GM12873 (cell line): ENCODE results near the gene MESD.

ENCODE experiments used
- CTCF ChIP-seq: IDR thresholded peaks from 2 replicates; pipeline ENCODE4 v1.5.1; 2012; ENCODE audit warnings: low read depth, mild to moderate bottlenecking, moderate library complexity, low read length, control low read depth; ENCODE audit not compliant: insufficient read depth; ENCODE audit errors: missing control alignments

The MESD gene

DNA sequence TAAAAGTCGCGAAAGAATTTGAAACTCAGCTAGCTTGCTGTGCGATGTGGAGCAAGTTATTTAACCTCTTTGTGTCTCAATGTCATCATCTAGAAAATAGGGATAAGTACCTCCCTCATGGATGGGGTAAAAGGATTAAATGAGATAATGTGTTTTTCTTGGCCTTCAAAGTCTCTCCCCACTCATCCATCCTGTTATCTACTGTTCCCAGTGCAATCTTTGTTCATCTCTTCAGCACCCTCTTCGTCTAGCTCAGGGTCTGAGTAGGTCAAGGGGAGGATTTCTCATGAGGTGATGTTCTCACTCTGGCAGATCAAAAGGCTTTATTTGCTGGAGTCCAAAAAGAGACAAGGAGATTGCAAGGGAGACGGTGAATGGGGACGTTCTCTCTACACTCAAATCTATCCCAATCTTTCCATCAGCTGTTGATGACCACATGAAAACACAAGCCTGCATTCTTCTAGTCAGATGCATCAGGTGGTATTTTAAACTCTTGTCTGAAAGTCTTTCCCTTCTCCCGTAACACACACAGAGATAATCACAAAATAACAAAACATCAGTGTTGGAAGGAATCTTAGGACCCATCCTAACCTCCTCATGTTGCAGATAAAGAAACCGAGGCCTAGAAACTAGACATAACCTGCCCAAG, 1.3 kb downstream of the MESD start:
- no peak for TF ChIP-seq CTCF

DNA sequence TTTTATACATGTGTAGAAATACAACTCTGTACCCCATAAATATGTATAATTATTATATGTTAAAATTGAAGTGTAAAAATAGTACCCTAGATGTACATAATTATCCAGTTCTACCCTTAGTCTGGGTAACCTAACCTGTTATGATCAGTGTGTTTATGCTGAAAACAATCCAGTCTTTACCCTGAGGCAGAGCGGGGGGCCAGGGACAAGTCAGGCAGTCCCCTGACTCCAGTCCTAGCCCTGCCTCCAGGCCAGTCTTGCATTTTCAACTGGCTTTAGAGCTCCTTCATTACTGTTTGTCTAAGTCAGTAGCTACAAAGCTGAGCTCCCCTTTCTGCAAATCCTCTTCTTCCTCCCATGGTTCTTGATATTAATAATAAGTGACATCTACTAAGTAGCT, 3.1 kb downstream of the MESD start:
- no peak for TF ChIP-seq CTCF

GRCh38 chr15:80985981-80986380, 3.6 kb downstream of the MESD start:
- TF ChIP-seq CTCF, result no peak

DNA sequence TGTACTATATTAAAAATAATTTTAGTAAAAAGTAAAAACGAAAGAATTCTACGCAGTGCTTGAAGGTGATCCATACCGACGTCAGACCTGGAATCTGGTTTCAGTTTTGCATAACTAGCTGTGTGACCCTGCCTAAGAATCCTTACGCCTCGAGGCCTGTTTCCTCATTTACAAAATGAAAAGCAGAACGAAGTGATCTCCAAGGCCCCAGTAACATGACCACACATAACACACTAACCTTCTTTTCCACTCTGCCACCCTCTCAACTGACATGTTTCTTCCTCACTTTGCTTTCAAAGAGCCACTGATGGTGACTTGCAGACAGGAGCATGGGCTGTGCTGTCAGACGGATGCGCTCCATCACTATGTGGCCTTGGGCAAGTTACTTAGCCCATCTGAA, 4.8 kb downstream of the MESD start:
- TF ChIP-seq CTCF, result no peak

DNA sequence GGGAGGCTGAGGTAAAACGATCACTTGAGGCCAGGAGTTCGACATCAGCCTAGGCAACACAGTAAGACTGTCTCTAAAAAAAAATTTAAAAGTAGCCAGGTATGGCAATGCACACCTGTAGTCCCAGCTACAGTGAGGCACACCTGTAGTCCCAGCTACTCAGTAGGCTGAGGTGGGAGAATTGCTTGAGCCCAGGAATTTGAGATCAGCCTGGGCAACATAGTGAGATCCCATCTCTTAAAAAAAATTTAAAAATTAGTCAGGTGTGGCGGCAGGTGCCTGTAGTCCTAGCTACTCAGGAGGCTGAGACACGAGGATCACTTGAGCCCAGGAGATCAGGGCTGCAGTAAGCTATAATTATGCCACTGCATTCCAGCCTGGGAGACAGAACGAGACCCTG, 6.8 kb downstream of the MESD start:
- TF ChIP-seq CTCF, result no peak

GRCh38 chr15:80982205-80982604, 7.4 kb downstream of the MESD start:
- peak; percentile 64 for TF ChIP-seq CTCF

GRCh38 chr15:80979538-80980200, 9.9 kb downstream of the MESD start:
- TF ChIP-seq CTCF, result no peak
